ENCODE data around the gene EZH2. TPM values are rescaled to one million over a fixed set of nuclear protein-coding genes. Genes with fewer than 3 reads are reported as not detected.

Gene EZH2
- total RNA-seq, 1 donor from 2014 or later = 6.6 TPM

GRCh38 chr7:148802101-148802493 is 82.0 kb downstream of the EZH2 start:
- DNase-seq (ENCODE audit: low read depth) (no peak), FAIRE-seq (no peak)
- Histone ChIP-seq H3K4me3 (ENCODE audit: low read depth, low read length) (no peak overlapping the region), H3K36me3 (ENCODE audit: control insufficient read depth, insufficient read depth, low read length) (peaks cover 12% of the 10 kb centered on the region), H3K27me3 (ENCODE audit: control insufficient read depth, insufficient read depth, low read length) (no peaks in the 10 kb centered on the region)
- TF ChIP-seq, protein P1, sequence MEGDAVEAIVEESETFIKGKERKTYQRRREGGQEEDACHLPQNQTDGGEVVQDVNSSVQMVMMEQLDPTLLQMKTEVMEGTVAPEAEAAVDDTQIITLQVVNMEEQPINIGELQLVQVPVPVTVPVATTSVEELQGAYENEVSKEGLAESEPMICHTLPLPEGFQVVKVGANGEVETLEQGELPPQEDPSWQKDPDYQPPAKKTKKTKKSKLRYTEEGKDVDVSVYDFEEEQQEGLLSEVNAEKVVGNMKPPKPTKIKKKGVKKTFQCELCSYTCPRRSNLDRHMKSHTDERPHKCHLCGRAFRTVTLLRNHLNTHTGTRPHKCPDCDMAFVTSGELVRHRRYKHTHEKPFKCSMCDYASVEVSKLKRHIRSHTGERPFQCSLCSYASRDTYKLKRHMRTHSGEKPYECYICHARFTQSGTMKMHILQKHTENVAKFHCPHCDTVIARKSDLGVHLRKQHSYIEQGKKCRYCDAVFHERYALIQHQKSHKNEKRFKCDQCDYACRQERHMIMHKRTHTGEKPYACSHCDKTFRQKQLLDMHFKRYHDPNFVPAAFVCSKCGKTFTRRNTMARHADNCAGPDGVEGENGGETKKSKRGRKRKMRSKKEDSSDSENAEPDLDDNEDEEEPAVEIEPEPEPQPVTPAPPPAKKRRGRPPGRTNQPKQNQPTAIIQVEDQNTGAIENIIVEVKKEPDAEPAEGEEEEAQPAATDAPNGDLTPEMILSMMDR (IDR thresholded peaks at IDR 0.05; ENCODE audit: insufficient read depth, low read length, severe bottlenecking) = no peak

DNA sequence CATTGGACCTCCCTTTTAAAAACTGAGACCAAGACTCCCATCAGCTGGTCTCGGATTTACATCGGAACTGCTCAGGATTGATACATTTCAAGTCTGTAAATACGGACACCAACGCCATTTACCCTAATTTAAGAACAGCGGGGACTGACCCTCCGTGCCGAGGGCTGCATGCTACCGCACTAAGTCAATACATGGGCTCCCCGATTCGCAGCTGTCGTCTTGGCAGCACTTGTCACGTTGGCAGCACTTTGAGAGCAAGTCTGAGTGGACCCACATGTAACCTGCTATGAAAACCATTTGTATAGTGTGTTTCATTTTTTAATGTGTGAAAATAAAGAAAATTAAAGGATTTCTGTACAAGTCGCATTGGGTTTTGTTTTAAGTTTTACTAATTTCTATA is 83.4 kb downstream of the EZH2 start:
- Histone ChIP-seq H3K27me3 (ENCODE audit: control insufficient read depth, insufficient read depth, low read length) (no peaks in the 10 kb centered on the region), H3K4me3 (ENCODE audit: low read depth, low read length) (no peak overlapping the region), H3K36me3 (ENCODE audit: control insufficient read depth, insufficient read depth, low read length) (peaks cover 14% of the 10 kb centered on the region)
- no peak for FAIRE-seq
- TF ChIP-seq, protein P1 (IDR thresholded peaks at IDR 0.05; ENCODE audit: insufficient read depth, low read length, severe bottlenecking) = no peak
- DNase-seq (ENCODE audit: low read depth) = no peak

DNA sequence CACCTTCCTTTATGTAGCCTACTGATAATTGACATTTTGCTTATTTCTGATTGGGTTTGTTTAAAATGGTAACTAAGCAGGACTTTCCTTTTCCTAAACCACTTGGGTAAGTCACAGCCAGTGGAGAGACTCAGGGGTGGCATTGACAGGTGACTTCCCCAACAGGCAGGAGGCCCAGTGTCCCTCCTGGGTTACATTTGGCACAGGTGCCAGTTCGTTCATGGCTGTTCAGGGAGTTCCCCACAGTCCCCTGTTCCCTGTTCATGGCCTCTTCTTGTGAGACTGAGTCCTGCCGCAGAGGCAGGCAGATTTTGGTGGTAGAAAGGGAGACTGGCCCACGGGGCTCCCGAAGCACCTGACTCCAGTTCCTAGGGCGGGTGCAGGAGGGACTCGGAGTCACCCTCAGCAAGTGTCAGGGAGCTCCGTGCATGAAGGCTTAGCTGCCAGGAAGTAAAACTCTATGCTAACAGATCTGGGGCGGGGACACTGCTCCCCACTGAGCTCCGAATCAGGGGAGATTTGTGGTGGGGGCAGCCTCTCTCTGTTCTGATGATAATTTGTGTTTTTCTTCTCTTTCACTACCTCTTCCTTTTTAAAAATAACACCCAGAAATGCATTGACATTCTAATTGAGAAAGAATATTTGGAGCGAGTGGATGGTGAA is 84.1 kb downstream of the EZH2 start:
- no peak for DNase-seq (ENCODE audit: low read depth)
- Histone ChIP-seq H3K27me3 (ENCODE audit: control insufficient read depth, insufficient read depth, low read length) (no peaks in the 10 kb centered on the region), H3K36me3 (ENCODE audit: control insufficient read depth, insufficient read depth, low read length) (peaks cover 14% of the 10 kb centered on the region), H3K4me3 (ENCODE audit: low read depth, low read length) (no peak overlapping the region)
- FAIRE-seq = no peak
- TF ChIP-seq, protein P1 (IDR thresholded peaks at IDR 0.05; ENCODE audit: insufficient read depth, low read length, severe bottlenecking) = no peak

GRCh38 chr7:148796841-148797240 is 87.2 kb downstream of the EZH2 start:
- Histone ChIP-seq H3K27me3 (ENCODE audit: control insufficient read depth, insufficient read depth, low read length) (no peaks in the 10 kb centered on the region), H3K36me3 (ENCODE audit: control insufficient read depth, insufficient read depth, low read length) (peaks cover 14% of the 10 kb centered on the region), H3K4me3 (ENCODE audit: low read depth, low read length) (no peak overlapping the region)
- no peak for DNase-seq (ENCODE audit: low read depth)
- TF ChIP-seq, protein P1 (IDR thresholded peaks at IDR 0.05; ENCODE audit: insufficient read depth, low read length, severe bottlenecking) = no peak
- no peak for FAIRE-seq

- peaks cover 16% of the 10 kb centered on the region for H3K36me3 ChIP-seq (ENCODE audit: control insufficient read depth, insufficient read depth, low read length)
- H3K4me3 ChIP-seq (ENCODE audit: low read depth, low read length) = no peak overlapping the region
- DNase-seq (ENCODE audit: low read depth) (no peak), FAIRE-seq (no peak)
- TF ChIP-seq, protein P1 (IDR thresholded peaks at IDR 0.05; ENCODE audit: insufficient read depth, low read length, severe bottlenecking) = no peak
- no peaks in the 10 kb centered on the region for H3K27me3 ChIP-seq (ENCODE audit: control insufficient read depth, insufficient read depth, low read length)
Measured at GRCh38 chr7:148794476-148794875, 89.6 kb downstream of the EZH2 start.

GRCh38 chr7:148793590-148793989 is 90.5 kb downstream of the EZH2 start:
- no peak overlapping the region for H3K4me3 ChIP-seq (ENCODE audit: low read depth, low read length)
- no peaks in the 10 kb centered on the region for H3K27me3 ChIP-seq (ENCODE audit: control insufficient read depth, insufficient read depth, low read length)
- peaks cover 18% of the 10 kb centered on the region for H3K36me3 ChIP-seq (ENCODE audit: control insufficient read depth, insufficient read depth, low read length)
- FAIRE-seq = no peak
- DNase-seq (ENCODE audit: low read depth) = no peak
- TF ChIP-seq, protein P1 (IDR thresholded peaks at IDR 0.05; ENCODE audit: insufficient read depth, low read length, severe bottlenecking) = no peak
